ENCODE measurements around the gene GNG7.

DNA sequence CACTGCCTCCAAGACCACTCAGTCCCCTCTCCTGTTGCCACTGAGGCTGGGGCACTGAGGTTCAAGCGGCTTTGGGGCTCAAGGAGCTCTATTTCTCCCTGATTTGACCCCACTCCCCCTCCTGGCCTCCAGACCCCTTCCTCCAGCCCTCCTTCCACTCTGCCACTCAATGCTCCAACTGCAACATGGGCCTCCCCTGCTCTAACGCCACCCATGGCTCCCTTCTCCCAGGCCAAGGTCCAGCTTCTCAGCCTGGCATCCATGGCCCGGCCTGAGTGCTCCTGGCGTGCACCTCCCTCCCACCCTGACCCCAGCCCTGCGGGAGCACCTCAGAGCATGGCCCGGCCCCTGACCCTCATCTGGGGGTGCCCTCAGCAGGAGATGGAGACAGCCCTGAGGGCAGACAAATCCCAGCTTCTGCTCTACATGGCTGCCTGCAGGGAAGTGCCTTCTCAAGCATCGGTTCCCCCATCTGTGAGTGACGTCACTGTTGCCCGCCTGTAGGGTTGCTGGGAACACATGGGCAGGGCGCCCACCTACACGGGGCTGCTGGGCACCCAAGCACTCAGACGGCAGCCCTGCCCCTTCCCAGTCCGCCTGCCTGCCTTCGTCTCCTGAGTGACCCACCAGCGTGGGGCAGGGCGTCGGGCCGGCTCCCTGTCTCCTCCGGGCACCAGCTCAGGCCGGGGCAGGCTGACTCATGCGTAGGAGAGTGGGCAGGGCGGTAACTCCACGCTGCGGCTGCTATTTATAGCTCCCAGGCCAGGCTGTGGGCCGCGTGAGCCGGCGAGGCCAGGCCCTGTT, 20.2 kb upstream of the GNG7 start:
- TF ChIP-seq POLR2AphosphoS5 (IDR thresholded peaks at IDR 0.05; ENCODE audit: borderline replicate concordance, low read depth, low read length) (no peak), EZH2 (IDR thresholded peaks at IDR 0.05) (no peak)
